Choroid plexus epithelial cell (primary cell): ENCODE results near the gene GPR21.

Source experiments
- DNase-seq: peaks from one replicate; pipeline ENCODE4 v3.0.0-alpha.2; 2010; ENCODE audit warnings: low read depth
- H3K4me3 ChIP-seq: 2 replicates; pipeline ENCODE4 v1.5.1; 2011; ENCODE audit warnings: low read depth, mild to moderate bottlenecking, control low read depth, low read length, moderate library complexity
- CTCF ChIP-seq: conservative IDR thresholded peaks from 2 replicates; pipeline ENCODE4 v1.5.1; 2011; ENCODE audit warnings: low read depth, mild to moderate bottlenecking, control low read depth, inconsistent platforms, low read length, moderate library complexity

Gene GPR21

GRCh38 chr9:123040801-123041200 is 7.3 kb downstream of the GPR21 start:
- no peak for DNase-seq
- no peak overlapping the region for H3K4me3 ChIP-seq
- no peak for TF ChIP-seq CTCF

GRCh38 chr9:123041489-123041888 is 8.0 kb downstream of the GPR21 start:
- no peak overlapping the region for H3K4me3 ChIP-seq
- TF ChIP-seq CTCF = no peak
- DNase-seq = no peak

- no peak for DNase-seq
- TF ChIP-seq CTCF = no peak
- H3K4me3 ChIP-seq = no peak overlapping the region
Observed at GRCh38 chr9:123043081-123043939, 9.8 kb downstream of the GPR21 start.

GRCh38 chr9:123044586-123044985 is 11.1 kb downstream of the GPR21 start:
- TF ChIP-seq CTCF = no peak
- DNase-seq = peak; percentile 50
- H3K4me3 ChIP-seq = no peak overlapping the region

GRCh38 chr9:123046406-123047195 is 13.1 kb downstream of the GPR21 start:
- no peak for TF ChIP-seq CTCF
- no peak overlapping the region for H3K4me3 ChIP-seq
- DNase-seq = no peak

- peak; percentile 39 for DNase-seq
- no peak overlapping the region for H3K4me3 ChIP-seq
- no peak for TF ChIP-seq CTCF
Observed at GRCh38 chr9:123048748-123049147, 15.3 kb downstream of the GPR21 start.
